RWPE1 (cell line): ENCODE results near the gene GALNT6.
A peak's percentile ranks its signal among the peaks of the same experiment; 100 is the strongest.

Source experiments
- CTCF ChIA-PET: fragments of 350-600 bp; sonication (Branson Sonifier 250); formaldehyde crosslinking; extraction: SDS; loops from one replicate; lab custom pipeline; 2021; lab: Yijun Ruan, JAX
- POLR2A ChIA-PET: fragments of 400-600 bp; formaldehyde crosslinking; extraction: SDS; loops from one replicate; lab custom pipeline; 2020; ENCODE audit warnings: antibody characterized with exemption; ENCODE audit not compliant: low non-redundant PET; lab: Yijun Ruan, JAX
- DNase-seq: peaks from one replicate; pipeline ENCODE4 v3.0.0; 2012; ENCODE audit warnings: low spot score
- H3K27ac ChIP-seq: fragments of 450-650 bp; 2 replicates; pipeline ENCODE4 v1.5.1; 2017
- TF ChIP-seq, protein P1 (sequence below): fragments of 450-650 bp; conservative IDR thresholded peaks from 2 replicates; pipeline ENCODE4 v1.5.1; 2017; ENCODE audit warnings: low read depth, mild to moderate bottlenecking

The GALNT6 gene

DNA sequence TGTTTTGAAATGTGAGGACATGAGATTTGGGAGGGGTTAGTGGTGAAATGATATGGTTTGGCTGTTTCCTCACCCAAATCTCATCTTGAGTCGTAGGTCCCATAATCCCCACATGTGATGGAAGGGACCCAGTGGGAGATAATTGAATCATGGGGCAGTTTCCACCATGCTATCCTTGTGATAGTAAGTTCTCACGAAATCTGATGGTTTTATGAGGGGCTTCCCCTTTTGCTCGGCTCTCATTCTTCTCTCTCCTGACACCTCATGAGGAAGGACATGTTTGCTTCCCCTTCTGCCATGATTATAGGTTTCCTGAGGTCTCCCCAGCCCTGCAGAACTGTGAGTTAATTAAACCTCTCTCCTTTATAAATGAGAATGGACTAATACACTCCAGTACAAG, 18.0 kb downstream of the GALNT6 start:
- TF ChIP-seq, protein P1, sequence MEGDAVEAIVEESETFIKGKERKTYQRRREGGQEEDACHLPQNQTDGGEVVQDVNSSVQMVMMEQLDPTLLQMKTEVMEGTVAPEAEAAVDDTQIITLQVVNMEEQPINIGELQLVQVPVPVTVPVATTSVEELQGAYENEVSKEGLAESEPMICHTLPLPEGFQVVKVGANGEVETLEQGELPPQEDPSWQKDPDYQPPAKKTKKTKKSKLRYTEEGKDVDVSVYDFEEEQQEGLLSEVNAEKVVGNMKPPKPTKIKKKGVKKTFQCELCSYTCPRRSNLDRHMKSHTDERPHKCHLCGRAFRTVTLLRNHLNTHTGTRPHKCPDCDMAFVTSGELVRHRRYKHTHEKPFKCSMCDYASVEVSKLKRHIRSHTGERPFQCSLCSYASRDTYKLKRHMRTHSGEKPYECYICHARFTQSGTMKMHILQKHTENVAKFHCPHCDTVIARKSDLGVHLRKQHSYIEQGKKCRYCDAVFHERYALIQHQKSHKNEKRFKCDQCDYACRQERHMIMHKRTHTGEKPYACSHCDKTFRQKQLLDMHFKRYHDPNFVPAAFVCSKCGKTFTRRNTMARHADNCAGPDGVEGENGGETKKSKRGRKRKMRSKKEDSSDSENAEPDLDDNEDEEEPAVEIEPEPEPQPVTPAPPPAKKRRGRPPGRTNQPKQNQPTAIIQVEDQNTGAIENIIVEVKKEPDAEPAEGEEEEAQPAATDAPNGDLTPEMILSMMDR, result no peak
- DNase-seq, result no peak
- no peak overlapping the region for H3K27ac ChIP-seq
- ChIA-PET POLR2A (no interaction called here), CTCF (interaction anchor here (0.6 kb wide), 1 partner anchor 448 kb away, joined by 4 read pairs; no protein-coding TSS in a partner anchor)

DNA sequence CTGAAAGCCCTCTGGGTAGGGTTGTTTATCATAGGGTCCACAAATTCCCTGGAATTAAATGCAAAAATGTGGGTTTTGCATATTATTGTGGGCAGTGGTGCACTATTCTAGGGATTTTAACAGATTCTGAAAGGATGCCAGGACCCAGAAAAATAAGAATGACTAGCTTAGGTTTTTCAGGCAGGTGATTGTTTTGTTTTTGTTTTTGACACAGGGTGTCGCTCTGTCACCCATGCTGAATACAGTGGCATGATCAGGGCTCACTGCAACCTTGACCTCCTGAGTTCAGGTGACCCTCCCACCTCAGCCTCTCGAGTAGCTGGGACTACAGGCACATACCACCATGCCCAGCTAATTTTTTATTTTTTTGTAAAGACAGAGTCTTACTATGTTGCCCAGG, 19.2 kb downstream of the GALNT6 start:
- no peak for DNase-seq
- TF ChIP-seq, protein P1, result no peak
- ChIA-PET POLR2A (interaction anchor here (0.8 kb wide), 1 partner anchor 9 kb away, joined by 3 read pairs; no protein-coding TSS in a partner anchor), CTCF (interaction anchor here (0.6 kb wide), 2 partner anchors 50 to 102 kb away, joined by 3 read pairs; partner anchors contain the start of gene SMAGP)
- peak overlapping the region; percentile 94 for H3K27ac ChIP-seq

DNA sequence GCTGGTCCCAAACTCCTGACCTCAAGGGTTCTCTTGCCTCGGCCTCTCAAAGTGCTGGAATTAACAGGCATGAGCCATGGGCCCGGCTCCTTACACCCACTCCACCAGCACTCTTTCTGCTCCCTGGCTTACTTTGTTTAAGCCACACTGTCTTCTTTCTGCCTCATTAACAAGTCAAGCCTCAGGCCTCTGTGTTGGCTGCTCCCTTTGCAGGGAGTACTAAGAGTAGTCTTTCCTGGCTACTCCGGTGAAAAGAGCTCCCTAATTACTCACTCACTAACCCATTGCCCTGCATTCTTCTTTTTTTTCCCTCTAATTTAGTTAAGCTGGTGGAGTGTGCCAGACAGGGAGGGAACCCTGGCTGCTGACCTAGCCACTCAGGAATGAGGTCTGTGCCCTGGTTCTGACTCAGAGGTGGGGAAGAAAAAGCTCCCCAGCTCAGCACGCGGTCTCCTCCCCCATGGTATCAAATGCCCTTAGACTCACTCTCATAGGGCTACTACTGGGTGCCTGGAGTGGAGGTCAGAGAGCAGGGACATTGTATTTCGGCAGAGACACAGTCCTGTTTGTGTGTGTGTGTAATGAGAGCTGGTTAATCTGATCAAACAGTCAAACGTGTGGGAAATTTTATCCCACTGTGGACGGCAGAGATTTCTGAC, 19.8 kb downstream of the GALNT6 start:
- CTCF ChIA-PET, result interaction anchor here (0.6 kb wide), 2 partner anchors 50 to 101 kb away, joined by 3 read pairs; partner anchors contain the start of gene SMAGP
- POLR2A ChIA-PET, result interaction anchor here (0.8 kb wide), 1 partner anchor 9 kb away, joined by 3 read pairs; no protein-coding TSS in a partner anchor
- DNase-seq, result peak; percentile 98

DNA sequence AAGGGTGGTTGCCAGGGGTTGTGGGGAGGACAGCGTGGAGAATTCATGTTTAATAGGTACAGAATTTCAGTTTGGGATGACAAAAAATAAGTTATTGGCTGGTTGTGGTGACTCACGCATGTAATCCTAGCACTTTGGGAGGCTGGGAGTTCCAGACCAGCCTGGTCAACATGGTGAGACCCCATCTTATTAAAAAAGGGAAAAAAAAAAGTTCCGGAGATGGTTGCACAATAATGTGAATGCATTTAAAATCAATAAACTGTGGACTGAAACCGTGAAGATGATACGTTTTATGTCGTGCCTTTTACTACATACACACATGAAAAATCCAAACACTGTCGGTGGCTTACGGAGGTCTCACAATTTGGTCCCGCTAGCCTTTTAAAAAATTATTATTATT, 20.5 kb downstream of the GALNT6 start:
- H3K27ac ChIP-seq, result peak overlapping the region; percentile 94
- DNase-seq, result no peak
- ChIA-PET POLR2A (no interaction called here), CTCF (no interaction called here)
- TF ChIP-seq, protein P1, result no peak

More for the DNA sequence above, 19.8 kb downstream of the GALNT6 start:
- TF ChIP-seq, protein P1, result no peak
- peak overlapping the region; percentile 94 for H3K27ac ChIP-seq

DNA sequence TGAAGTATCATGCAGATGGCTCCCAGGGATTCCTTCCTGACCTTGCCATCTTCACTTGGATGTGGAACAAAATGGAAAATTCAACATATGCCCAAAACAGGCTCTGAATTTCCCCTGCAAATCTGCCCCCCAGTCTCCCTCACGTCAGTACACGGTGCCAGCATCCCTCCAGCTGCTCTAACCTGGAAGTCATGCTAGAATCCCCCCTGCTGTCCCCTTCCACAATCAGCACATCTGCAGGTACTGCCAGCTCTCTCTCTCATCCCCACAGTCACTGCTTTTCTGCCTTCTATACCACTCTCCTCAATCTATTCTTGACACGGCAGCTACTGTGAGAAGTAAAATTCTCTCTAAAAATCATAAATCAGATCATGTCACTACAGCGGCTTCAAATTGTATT, 21.6 kb downstream of the GALNT6 start:
- H3K27ac ChIP-seq, result no peak overlapping the region
- DNase-seq, result no peak
- CTCF ChIA-PET, result no interaction called here
- TF ChIP-seq, protein P1, result no peak
- POLR2A ChIA-PET, result no interaction called here

DNA sequence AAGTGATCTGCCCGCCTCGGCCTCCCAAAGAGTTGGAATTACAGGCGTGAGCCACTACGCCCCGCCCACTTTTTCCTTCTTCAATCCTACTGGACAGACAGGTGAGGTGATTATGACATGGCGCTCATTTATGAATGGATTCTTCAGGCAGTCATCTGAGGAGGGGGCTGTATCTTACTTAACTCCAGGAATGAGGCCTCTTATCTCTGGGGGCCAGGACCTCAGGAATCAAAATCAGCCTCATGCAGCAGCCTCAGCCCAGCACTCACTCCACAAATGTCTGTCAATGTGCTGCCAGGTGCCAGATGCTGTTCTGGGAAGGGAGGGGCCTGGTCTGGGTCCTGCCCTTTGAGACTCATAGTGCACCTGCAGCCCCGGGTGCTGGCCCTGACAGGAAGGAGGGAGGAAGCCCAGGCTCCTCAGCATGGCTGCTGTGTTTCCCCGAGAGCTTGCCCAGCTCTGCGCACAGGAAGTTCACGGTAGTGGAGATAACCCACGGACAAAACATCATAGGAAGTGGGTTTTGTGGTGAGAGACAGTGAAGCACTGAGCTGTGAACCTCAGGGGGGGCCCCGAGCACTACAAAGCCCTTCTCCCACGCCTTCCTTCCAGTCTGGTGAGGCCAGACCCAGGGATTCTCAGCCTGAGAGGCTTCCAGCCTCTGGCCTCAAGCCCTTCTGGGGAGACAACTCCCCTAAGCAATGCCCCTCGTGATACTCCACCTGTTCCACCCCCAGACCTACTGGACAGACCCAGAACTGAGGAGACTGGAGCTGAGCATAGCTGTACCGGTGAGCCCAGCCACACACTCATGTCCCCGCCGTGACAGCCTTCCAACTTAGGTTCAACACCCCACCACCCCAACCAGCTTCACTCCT, 22.3 kb downstream of the GALNT6 start:
- H3K27ac ChIP-seq, result no peak overlapping the region
- POLR2A ChIA-PET, result no interaction called here
- TF ChIP-seq, protein P1, result no peak
- CTCF ChIA-PET, result interaction anchor here (1.0 kb wide), 1 partner anchor 68 kb away, joined by 3 read pairs; no protein-coding TSS in a partner anchor
- no peak for DNase-seq
